Neural crest cell (in vitro differentiated cells): Measurements from ENCODE around the gene CDRT4. TPM values are rescaled to one million over a fixed set of nuclear protein-coding genes. Genes with fewer than 3 reads are reported as not detected.
A peak's percentile ranks its signal among the peaks of the same experiment; 100 is the strongest.

Experiments
- DNase-seq: peaks from one replicate; pipeline ENCODE4 v3.0.0; 2021; ENCODE audit warnings: low read depth, mixed read lengths, low spot score
- H3K27ac Mint-ChIP-seq: one replicate; pipeline ENCODE4 v1.8.0; 2021; ENCODE audit warnings: mild to moderate bottlenecking, mixed read lengths; ENCODE audit not compliant: unreplicated experiment
- H3K27me3 Mint-ChIP-seq: 2 replicates; pipeline ENCODE4 v1.8.0; 2021; ENCODE audit warnings: low read depth, mild to moderate bottlenecking, mixed read lengths
- H3K36me3 Mint-ChIP-seq: 2 replicates; pipeline ENCODE4 v1.8.0; 2021; ENCODE audit warnings: low read depth, mild to moderate bottlenecking, mixed read lengths
- H3K4me1 Mint-ChIP-seq: 2 replicates; pipeline ENCODE4 v1.8.0; 2021; ENCODE audit warnings: mixed read lengths
- H3K4me3 Mint-ChIP-seq: one replicate; pipeline ENCODE4 v1.8.0; 2021; ENCODE audit warnings: mild to moderate bottlenecking, mixed read lengths
- H3K9me3 Mint-ChIP-seq: 2 replicates; pipeline ENCODE4 v1.8.0; 2021; ENCODE audit warnings: mixed read lengths
- CTCF ChIP-seq: fragments of 200-600 bp; sonication (generic); conservative IDR thresholded peaks from 2 replicates; pipeline ENCODE4 v1.5.0; 2021; ENCODE audit warnings: antibody characterized with exemption, mild to moderate bottlenecking
- total RNA-seq: library from RNA; stranded (reverse); gene quantifications from 2 replicates; pipeline ENCODE4 v1.2.1, GENCODE V29; 2021

Gene CDRT4
- total RNA-seq, 1 donor from 2014 or later = 2.8 TPM

GRCh38 chr17:15483431-15483830 is 16.0 kb upstream of the CDRT4 start:
- Mint-ChIP-seq H3K4me3 (no peak overlapping the region), H3K27ac (no peak overlapping the region), H3K9me3 (peaks cover 2% of the 10 kb centered on the region), H3K27me3 (no peaks in the 10 kb centered on the region), H3K4me1 (peaks cover 22% of the 10 kb centered on the region), H3K36me3 (peaks cover 26% of the 10 kb centered on the region)
- no peak for TF ChIP-seq CTCF
- DNase-seq = no peak

GRCh38 chr17:15482476-15482875 is 15.1 kb upstream of the CDRT4 start:
- H3K36me3 Mint-ChIP-seq = peaks cover 17% of the 10 kb centered on the region
- TF ChIP-seq CTCF = no peak
- peaks cover 22% of the 10 kb centered on the region for H3K4me1 Mint-ChIP-seq
- DNase-seq = no peak
- peaks cover 2% of the 10 kb centered on the region for H3K9me3 Mint-ChIP-seq
- H3K27ac Mint-ChIP-seq = no peak overlapping the region
- H3K27me3 Mint-ChIP-seq = no peaks in the 10 kb centered on the region
- no peak overlapping the region for H3K4me3 Mint-ChIP-seq

GRCh38 chr17:15481481-15481880 is 14.1 kb upstream of the CDRT4 start:
- peak overlapping the region; percentile 46 for H3K27ac Mint-ChIP-seq
- DNase-seq = no peak
- H3K9me3 Mint-ChIP-seq = peaks cover 2% of the 10 kb centered on the region
- H3K36me3 Mint-ChIP-seq = peaks cover 15% of the 10 kb centered on the region
- peaks cover 22% of the 10 kb centered on the region for H3K4me1 Mint-ChIP-seq
- no peak for TF ChIP-seq CTCF
- no peak overlapping the region for H3K4me3 Mint-ChIP-seq
- H3K27me3 Mint-ChIP-seq = no peaks in the 10 kb centered on the region

- no peaks in the 10 kb centered on the region for H3K27me3 Mint-ChIP-seq
- H3K36me3 Mint-ChIP-seq = peaks cover 14% of the 10 kb centered on the region
- DNase-seq = no peak
- H3K9me3 Mint-ChIP-seq = peaks cover 2% of the 10 kb centered on the region
- H3K4me3 Mint-ChIP-seq = no peak overlapping the region
- H3K27ac Mint-ChIP-seq = no peak overlapping the region
- peaks cover 22% of the 10 kb centered on the region for H3K4me1 Mint-ChIP-seq
- TF ChIP-seq CTCF = no peak
Observed at GRCh38 chr17:15480204-15480603, 12.8 kb upstream of the CDRT4 start.

GRCh38 chr17:15479703-15480102 is 12.3 kb upstream of the CDRT4 start:
- DNase-seq = no peak
- Mint-ChIP-seq H3K27me3 (no peaks in the 10 kb centered on the region), H3K4me3 (no peak overlapping the region), H3K27ac (no peak overlapping the region), H3K9me3 (peaks cover 2% of the 10 kb centered on the region), H3K36me3 (peaks cover 13% of the 10 kb centered on the region), H3K4me1 (peaks cover 20% of the 10 kb centered on the region)
- no peak for TF ChIP-seq CTCF

GRCh38 chr17:15478845-15479244 is 11.4 kb upstream of the CDRT4 start:
- Mint-ChIP-seq H3K36me3 (peaks cover 13% of the 10 kb centered on the region), H3K4me1 (peaks cover 21% of the 10 kb centered on the region), H3K9me3 (peaks cover 5% of the 10 kb centered on the region), H3K27me3 (no peaks in the 10 kb centered on the region), H3K27ac (no peak overlapping the region), H3K4me3 (no peak overlapping the region)
- no peak for TF ChIP-seq CTCF
- DNase-seq = no peak
